Muscle of arm (tissue), 14 donors: ENCODE measurements around the gene ZNF2. TPM values are rescaled to one million over a fixed set of nuclear protein-coding genes. Genes with fewer than 3 reads are reported as not detected.
A peak's percentile ranks its signal among the peaks of the same experiment; 100 is the strongest.

ENCODE experiments used
- DNase-seq: peaks from one replicate; pipeline ENCODE4 v3.0.0-alpha.2; 2013
- long read RNA-seq, 11 donors: transcript quantifications; one replicate each; lab custom pipeline, GENCODE V29; 2026
- polyA plus RNA-seq, 12 donors: library from polyadenylated mRNA; unstranded; fragments of 120-200 nt; gene quantifications; one replicate each; pipeline ENCODE4 v1.2.1, GENCODE V29; 2013; ENCODE audit not compliant: insufficient read length in 12 of 12

ZNF2 gene
- 1 to 10 TPM in 11 of 12 donors, not detected in 1; 4.1 to 6.2 (median 5.3) TPM for polyA plus RNA-seq
- long read RNA-seq, donor 1, partial matches to known transcripts: 0 of 4 reads
- long read RNA-seq, donor 1, other reads (novel, unspliced or antisense): 0 of 4 reads
- long read RNA-seq, donor 2, partial matches to known transcripts: 0 of 3 reads
- long read RNA-seq, donor 2, other reads (novel, unspliced or antisense): 0 of 3 reads
- long read RNA-seq, donor 3, partial matches to known transcripts: 0 of 1 reads
- long read RNA-seq, donor 3, other reads (novel, unspliced or antisense): 0 of 1 reads
- long read RNA-seq, donor 4: 0 reads
- long read RNA-seq, donor 5, partial matches to known transcripts: 0 of 2 reads
- long read RNA-seq, donor 5, other reads (novel, unspliced or antisense): 0 of 2 reads
- long read RNA-seq, donor 6: 0 reads
- long read RNA-seq, donor 7: 0 reads
- long read RNA-seq, donor 8, partial matches to known transcripts: 0 of 1 reads
- long read RNA-seq, donor 8, other reads (novel, unspliced or antisense): 0 of 1 reads
- long read RNA-seq, donor 9: 0 reads
- long read RNA-seq, donor 10, partial matches to known transcripts: 0 of 3 reads
- long read RNA-seq, donor 10, other reads (novel, unspliced or antisense): 0 of 3 reads
- long read RNA-seq, donor 11, partial matches to known transcripts: 0 of 3 reads
- long read RNA-seq, donor 11, other reads (novel, unspliced or antisense): 0 of 3 reads

DNA sequence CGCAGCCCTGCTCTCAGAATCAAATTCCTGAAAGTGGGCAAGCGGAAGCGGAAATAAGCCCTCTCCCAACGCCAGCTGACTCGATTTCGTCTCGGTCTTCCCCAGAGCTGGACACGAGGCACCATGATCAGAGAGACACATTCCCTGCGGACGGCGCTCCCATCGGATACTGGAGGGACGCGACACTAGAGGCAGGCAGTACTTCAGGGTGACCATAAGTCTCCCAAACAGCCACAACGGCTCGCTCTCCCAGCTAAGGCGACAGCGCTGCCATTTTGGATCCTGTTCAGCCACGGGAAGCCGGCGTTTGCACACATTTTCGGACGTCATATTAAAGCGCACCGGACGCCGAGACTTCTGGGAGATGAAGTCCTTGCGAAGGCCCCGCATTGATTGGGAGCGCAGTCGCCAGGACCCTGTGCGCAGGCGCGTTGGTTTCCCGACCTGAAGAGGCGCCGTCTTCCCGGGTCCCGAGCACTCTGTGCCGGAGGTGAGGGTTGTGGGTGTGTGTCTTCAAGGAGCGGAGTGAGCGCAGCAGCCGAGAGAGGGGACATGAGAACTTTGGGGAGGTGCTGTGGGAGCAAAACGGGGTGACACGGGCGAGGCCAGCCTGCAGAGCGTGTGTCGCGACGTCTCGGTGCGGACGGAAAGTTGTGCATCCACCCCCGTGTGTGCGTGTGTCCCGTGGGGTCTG lies at the start of gene ZNF2:
ZNF2 (plus strand) TSS at position 439 of the 694 bp plus-strand sequence. CDS start 10,418 bp downstream, outside the sequence.
- DNase-seq: peak; percentile 99

DNA sequence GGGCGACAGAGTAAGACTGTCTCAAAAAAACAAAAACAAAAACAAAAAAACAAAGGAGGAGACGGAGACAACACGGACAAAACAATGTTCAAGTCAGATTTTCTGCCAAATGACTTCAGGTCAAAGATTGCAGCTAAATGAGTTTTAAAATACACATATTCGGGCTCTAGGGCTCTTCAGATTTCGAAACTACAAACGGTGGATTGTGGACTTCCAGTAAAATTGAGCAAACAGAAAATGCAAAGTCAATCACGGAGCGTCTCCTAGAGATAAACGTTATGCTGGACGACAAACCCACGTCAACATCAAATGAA lies 44.6 kb upstream of the ZNF2 start:
- DNase-seq: no peak

DNA sequence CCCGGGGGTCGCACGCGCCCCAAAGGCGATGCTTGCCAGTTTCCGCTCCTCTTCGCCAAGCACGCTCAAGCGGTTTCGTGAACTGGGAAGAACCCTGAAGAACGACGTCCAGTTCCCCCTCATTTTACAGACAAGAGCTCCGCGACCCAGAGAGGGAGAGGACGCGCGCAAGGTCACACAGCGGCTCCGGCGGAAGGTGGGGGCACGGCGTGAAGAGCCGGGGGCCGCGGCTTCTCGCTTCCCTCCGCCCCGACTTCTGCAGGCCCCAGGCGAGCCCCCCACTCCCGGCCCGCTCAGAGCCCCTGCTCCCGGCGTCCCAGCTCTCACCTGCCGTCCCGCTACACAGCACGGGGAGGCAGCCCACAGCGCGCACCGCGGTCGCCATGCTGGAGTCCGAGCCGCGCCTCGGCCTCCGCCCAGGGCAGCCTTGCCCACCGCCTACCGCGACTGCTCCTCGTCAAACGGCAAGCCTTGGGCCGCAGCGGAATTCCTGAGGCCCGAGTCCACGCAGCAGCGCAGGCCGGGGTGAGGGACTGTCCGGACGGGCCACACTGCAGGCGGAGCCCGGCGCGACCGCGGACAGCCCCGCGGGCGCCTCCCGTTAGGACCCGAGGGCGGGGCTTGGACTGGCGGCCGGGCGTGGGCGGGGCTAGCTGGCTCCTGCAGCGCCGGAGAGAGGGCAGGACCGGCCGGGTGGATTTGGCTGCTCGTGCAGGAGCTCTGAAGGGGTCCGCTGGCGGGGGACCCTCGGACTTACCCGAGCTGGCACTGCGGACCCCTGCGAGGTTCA lies 44.0 kb upstream of the ZNF2 start, which contains the start of gene MRPS5:
MRPS5 (minus strand) TSS at position 402 of the 790 bp plus-strand sequence; CDS start at position 385, 17 bp downstream.
- peak; percentile 83 for DNase-seq

DNA sequence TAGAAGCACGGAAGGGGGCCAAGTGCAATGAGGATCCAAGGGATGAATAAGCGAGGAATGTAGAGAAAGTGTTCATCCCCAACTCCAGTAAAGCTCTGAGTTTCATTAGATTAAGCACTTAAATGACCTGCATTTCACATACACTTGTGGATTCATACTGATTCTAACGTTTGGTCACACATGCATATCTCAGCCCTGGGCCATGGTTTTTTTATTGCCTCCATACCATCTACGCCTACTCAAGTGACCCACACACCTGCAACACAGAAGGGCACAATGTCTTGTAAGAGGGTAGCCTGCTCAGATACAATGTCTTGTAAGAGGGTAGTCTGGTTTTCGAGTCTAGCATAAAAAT lies 43.4 kb upstream of the ZNF2 start:
- DNase-seq: no peak

DNA sequence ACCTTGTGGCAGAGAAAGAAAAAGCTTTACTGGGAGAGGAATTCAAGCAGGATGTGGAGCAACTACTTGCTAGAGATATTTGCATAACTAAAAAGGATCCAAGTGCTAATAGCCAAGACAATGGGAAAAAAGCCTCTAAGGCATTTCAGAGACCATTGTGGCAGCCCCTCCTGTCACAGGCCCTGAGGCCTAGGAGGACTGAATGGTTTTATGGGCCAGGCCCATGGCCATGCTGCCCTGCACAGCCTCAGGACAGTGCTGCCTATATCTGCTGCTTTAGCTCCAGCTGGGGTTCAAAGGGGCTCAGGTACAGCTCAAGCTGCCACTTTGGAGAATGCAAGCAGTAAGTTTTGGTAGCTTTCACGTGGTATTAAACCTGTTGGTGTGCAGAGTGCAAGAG lies 26.9 kb upstream of the ZNF2 start:
- DNase-seq: no peak

DNA sequence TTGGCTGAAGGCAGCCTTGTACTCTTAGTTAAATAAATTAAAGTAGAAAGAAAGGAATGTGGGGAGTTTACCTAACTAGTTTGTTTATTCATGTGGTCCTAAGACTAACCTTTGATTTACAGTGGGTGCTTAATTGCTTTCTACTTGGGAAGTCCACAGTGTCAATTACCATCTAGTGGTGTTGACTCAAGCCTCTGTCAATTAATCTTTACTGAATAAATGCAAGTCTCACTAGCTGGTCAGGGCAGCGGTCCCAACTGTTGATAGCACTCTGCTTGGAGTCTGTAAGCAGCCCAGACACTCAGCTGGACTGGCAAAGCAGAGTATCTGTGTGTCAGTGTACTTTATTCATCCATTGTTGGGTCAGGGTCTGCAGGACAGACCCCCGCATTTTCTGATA lies 21.8 kb upstream of the ZNF2 start:
- DNase-seq: no peak

DNA sequence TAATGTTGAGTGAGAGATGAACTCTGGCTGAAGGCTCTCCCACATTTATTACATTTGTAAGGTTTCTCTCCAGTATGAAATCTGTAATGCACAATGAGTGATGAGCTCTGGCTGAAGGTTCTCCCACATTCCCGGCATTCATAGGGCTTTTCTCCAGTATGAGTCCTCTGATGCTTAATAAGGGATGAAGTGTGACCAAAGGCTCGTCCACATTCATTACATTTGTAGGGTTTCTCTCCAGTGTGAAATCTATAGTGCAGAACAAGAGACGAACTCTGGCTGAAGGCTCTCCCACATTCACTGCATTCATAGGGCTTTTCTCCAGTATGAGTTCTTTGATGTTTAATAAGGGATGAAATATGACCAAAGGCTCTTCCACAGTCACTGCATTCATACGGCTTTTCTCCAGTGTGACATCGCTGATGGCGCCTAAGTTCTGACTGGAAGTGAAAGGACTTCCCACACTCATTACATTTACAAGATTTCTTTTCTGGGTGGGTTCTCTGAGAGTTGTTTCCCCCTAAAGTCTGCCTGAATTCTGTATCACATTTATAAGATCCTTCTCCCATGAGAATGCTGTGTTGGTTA lies 16.1 kb upstream of the ZNF2 start:
- DNase-seq: no peak

DNA sequence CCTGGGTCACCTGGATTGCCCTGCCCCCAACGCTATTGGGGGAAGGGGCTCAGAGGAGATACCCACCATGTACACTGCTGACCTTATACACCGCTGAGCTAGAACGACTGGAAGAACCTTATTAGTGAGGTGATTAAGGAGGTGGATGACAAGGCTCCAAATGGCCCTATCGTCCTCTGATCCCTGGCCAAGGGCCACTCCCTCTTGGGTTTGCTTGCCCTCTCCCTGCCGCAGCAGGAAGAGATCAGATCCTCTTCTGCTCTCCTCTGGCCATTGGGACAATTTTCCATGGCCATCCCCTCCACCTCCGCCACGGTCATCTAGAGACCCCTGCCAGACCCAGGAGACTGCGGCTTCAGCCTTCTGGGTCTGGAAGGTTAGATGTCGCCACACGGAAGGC lies 7.2 kb upstream of the ZNF2 start:
- no peak for DNase-seq

DNA sequence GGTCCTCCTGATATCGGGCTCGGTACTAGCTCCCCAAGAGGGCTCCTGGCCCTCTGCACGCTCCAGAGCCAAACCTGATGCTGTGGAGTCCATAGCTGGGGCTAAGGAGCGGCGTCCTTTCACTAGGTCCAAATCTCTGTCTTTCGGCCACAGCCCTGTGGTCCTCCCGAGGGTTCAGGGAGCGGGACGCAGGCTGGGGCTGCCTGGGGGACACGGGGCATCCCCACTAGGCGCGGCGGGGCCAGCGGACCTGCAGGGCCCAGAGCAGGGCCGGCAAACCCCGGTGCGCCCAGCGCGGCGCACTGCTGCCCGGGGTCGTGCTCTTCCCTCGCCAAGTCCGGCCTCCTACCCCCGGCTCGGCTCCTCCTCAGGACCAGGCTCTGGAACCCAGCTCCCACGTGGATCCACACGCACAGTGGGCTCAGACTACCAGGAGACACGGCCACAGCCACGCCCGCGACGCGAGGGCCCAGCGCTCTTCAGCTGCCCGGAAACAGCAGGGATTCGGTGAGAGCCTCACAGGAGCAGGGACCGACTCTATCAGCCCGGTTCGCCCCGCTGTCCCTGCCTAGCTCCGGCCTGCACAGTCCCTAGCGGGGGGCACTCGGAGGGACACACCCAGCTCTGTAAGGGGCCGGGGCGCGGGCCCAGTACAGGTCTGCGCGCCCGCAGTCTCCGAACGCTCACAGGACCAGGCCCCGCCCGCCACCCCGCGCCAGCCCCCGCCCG lies 6.6 kb upstream of the ZNF2 start:
- DNase-seq: peak; percentile 55

DNA sequence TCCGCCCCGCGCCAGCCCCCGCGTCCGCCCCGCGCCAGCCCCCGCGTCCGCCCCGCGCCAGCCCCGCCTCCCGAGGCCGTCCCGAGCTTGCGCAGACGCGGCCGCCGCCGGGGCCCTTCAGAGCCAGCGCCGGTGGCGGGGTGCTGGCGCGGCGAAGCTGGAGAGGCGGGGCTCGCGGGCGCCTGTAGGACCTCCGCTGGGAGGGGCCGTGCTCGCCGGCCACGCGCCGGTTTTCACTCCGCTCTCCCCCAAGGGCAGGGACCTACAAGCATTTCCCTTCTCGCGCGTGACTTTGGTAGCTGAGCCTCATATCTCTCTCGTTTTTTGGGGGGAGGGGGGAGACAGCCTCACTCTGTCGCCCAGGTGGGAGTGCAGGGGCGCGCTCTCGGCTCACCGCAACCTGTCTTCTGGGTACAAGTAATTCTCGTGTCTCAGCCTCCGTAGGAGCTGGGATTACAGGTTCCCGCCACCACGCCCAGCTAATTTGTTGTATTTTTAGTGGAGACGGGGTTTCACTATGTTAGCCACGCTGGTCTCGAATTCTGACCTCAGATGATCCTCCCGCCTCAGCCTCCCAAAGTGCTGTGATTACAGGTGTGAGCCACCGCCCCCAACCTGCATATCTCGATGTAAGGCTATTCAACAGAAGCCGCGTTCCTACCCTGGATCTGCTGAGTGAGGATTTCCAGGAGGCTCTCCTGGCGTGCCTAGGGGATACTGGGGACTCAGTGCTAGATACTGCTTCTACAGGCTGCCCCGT lies 5.7 kb upstream of the ZNF2 start, which contains the start of gene ZNF514:
ZNF514 (minus strand) TSS at position 159 of the 760 bp plus-strand sequence. CDS start 6,595 bp downstream, outside the sequence.
- peak; percentile 59 for DNase-seq

DNA sequence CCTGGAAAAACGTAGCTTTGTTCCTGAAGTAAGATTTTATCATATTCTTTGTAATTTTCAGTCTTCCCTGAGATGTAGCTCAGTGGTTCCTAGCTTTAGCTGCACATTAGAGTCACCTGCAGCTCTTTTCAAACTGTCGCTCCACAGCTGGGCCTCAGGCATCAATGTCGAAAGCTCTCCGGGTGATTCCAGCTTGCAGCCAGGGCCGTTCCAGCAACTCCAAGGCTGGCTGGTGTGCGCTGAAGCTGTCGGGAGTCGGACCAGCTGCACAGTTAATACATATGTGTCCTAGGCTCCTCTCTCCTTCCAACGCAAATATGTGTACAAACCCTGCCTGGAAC lies 609 bp upstream of the ZNF2 start:
- DNase-seq: no peak

DNA sequence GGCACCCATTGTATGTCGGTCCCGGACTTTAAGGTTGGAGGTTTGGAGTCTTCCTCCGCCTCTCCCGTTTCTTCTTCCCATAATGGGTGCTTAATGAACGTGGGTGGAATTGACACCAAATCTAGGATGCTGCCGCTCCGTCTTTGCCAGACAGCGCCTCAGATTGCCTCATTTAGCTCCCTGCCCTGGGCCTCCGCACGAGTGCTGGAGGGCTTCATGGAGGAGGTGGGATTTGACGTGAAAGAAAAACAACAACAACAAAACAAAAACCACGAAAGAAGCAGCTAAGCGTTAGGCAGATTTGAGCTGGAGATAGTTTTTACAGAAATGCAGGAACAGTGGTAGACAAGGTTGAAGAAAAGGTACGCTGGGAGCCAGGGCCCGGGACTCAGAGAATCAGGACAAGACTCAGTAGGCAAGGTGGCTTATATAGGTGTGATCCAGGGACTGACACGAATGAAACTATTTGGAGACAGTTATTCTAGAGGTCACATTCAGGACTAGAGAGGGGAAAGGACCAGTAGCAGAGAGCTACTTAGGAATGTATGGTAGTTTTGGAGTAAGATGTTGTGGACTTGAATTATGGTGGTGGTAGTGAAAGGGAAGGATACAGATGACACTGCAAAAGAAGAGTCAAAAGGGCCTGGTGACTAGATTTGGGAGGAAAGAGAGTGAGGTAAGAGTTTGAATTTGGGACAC lies 605 bp downstream of the ZNF2 start:
- DNase-seq: no peak

DNA sequence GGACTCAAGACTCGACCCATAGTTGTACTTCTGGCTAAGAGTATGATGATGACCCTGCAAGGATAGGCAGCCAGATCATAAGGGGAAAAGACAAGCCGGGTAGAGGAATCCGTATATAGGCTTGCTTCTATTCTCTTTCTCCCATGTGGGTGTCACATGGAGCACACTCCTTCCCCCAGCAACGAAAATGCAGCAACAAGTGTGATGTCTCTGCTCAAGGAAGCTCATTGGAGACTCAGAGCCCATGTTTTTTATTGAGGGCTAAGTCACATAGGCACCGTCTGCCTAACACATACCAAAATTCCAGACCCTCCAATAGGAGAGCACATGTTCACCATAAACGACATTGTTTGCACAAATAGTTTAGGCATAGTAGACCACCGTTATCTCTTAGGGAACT lies 6.3 kb downstream of the ZNF2 start:
- DNase-seq: no peak

DNA sequence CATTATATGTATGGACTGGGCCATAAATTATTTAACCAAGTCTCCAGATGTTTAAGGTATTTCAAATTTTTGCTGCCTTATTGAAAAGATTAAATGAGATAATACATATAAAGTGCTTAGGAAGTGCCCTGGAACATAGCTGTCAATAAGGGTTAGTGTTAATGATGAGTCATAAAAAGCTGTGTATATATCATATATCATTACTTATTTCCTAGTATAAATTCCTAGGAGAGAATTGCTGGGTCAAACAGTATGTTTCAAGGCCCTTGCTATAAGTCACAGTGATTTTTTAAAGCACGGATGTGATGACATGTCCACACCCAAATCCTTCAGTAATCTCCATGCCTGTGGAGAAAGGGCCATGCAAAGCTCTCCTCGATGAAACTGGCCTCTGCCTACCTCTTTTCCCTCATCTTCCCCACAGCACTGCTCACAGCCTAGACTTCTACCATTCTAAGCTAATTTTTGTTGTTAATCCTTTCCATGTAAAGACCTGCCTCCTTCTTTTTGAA lies 8.5 kb downstream of the ZNF2 start:
- no peak for DNase-seq

DNA sequence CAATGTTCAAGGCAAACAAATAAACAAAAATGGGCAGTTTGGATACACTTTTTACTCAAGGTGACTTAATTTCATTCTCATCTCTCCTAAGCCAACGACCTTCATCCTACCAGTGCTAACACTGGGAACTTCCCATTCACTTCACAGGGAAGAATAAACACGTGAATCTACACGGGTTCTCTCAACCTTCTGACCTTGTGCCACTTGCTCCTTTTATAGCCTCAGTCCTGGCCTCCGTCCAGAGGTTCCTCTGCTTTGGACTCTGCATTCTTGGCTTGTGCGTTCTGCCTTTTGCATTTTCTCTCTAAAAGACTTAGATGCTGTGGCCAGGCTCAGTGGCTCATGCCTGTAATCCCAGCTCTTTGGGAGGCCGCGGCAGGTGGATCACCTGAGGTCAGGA lies 13.8 kb downstream of the ZNF2 start:
- DNase-seq: no peak

DNA sequence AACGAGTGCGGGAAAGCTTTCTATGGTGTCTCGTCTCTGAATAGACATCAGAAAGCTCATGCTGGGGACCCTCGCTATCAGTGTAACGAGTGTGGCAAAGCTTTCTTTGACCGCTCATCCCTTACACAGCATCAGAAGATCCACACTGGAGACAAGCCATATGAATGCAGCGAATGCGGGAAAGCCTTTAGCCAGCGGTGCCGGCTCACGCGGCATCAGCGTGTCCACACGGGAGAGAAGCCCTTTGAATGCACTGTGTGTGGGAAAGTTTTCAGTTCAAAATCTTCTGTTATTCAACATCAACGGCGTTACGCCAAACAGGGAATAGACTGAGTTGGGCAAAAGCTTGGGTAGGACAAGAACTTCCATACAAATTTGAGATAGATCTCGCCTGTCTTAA lies 16.2 kb downstream of the ZNF2 start:
- DNase-seq: no peak

DNA sequence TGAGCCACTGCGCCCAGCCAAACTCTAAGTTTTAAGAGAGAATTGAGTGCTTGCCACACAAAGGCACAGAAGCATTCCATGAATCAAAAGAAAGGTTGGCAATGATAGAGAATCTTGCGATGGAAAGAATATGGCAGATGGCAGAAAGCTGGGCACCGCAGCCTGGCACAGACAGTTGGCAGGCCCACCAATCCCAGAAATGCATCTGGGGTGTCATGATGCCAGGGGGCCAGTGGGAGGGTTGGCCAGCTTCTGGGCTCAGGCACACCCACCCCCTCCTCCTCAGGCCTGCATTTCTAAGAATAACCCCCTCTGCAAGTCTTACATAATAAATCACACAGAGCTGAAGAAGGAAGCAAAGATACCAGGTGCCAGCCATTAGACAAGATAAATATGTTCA lies 19.6 kb downstream of the ZNF2 start:
- no peak for DNase-seq

DNA sequence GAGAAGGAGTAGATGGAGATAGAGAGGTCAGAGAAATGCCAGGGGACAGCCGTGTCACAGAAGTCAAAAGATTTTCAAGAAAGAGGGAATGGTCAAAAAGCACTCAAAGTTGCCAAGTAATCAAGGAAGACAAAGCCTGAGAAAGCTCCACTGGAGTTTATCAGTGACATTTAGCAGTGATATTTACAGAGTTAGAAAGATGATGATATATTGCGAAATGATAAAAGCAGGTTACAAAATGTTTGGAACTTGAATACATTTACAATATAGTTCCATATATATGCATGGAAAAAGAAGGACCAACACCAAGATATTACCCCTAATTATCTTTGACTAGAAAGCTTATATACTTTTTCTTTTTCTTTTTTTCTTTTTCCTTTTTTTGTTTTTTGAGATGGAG lies 20.4 kb downstream of the ZNF2 start:
- DNase-seq: no peak

DNA sequence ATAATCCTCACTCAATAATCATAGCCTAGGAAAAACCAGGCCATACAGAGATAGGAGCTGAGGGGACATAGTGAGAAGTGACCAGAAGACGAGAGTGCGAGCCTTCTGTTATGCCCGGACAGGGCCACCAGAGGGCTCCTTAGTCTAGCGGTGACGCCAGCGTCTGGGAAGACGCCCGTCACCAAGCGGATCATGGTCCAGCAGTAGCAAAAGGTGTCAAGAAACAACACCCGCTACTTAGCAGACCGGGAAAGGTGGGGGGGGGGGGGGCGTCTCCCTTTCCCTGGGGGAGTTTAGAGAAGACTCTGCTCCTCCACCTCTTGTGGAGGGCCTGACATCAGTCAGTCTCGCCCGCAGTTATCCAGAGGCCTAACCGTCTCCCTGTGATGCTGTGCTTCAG lies 27.3 kb downstream of the ZNF2 start:
- DNase-seq: peak; percentile 9
